B cell (primary cell): Measurements from ENCODE around the gene RAB26. TPM values are rescaled to one million over a fixed set of nuclear protein-coding genes. Genes with fewer than 3 reads are reported as not detected.
"Not testable (repeated sequence)": the region's sequence is repeated elsewhere in the genome, so short reads cannot be mapped to it uniquely, and the experiment has no call there.

Experiments
- ATAC-seq: fragments of 200-7000 bp; cut with Tn5 transposase; one replicate; pipeline ENCODE4 v1.10.0; 2021; ENCODE audit warnings: low read depth, mild to moderate bottlenecking, moderate number of reproducible peaks, moderate library complexity
- CTCF ChIA-PET: fragments of 350-600 bp; sonication (Branson Sonifier 250); formaldehyde crosslinking; loops from one replicate; lab custom pipeline; 2021; ENCODE audit warnings: antibody characterized with exemption, inconsistent platforms; lab: Charles Lee
- POLR2A ChIA-PET: fragments of 350-600 bp; sonication (Branson Sonifier 250); formaldehyde crosslinking; loops from one replicate; lab custom pipeline; 2021; ENCODE audit warnings: antibody characterized with exemption; lab: Charles Lee
- DNase-seq: peaks from one replicate; pipeline ENCODE4 v3.0.0; 2013
- H2AFZ ChIP-seq: 2 replicates; pipeline ENCODE4 v1.6.1; 2012; ENCODE audit warnings: mild to moderate bottlenecking, low read depth, low read length; ENCODE audit not compliant: insufficient read depth, poor library complexity, severe bottlenecking
- H3K27ac ChIP-seq, 2 donors: 1 replicate in 1 of 2; 2 replicates in 1 of 2; pipeline ENCODE4 v1.5.1; 2012 to 2013; ENCODE audit warnings: low read length in 2 of 2, mild to moderate bottlenecking in 2 of 2, moderate library complexity in 1 of 2
- H3K27me3 ChIP-seq, 4 experiments: fragments of 200-600 bp in 1 of 4; sonication (generic) in 1 of 4; replicated peaks in 1 of 4; 1 replicate in 2 of 4; 2 replicates in 2 of 4; pipeline versions ENCODE4 v1.6.1 to v1.7.0; 2013 to 2016; ENCODE audit warnings: low read length in 3 of 4, mild to moderate bottlenecking in 2 of 4, mixed read lengths in 1 of 4, moderate library complexity in 1 of 4; ENCODE audit not compliant: insufficient read depth in 4 of 4, control insufficient read depth in 3 of 4; ENCODE audit errors: control extremely low read depth in 1 of 4
- H3K36me3 ChIP-seq, 2 experiments: replicated peaks in 1 of 2; 1 replicate in 1 of 2; 2 replicates in 1 of 2; pipeline versions ENCODE4 v1.6.1 to v1.7.1; 2013; ENCODE audit warnings: low read length in 1 of 2; ENCODE audit not compliant: insufficient read depth in 2 of 2, control insufficient read depth in 1 of 2; ENCODE audit errors: control extremely low read depth in 1 of 2, extremely low read depth in 1 of 2
- H3K4me1 ChIP-seq, 2 donors: fragments of 200-600 bp in 1 of 2; sonication (generic) in 1 of 2; 1 replicate in 1 of 2; 2 replicates in 1 of 2; pipeline versions ENCODE4 v1.5.1 to v1.6.1; 2013 to 2017; ENCODE audit warnings: low read length in 2 of 2; ENCODE audit not compliant: control insufficient read depth in 2 of 2, insufficient read depth in 2 of 2
- H3K4me2 ChIP-seq: replicated peaks from 2 replicates; pipeline ENCODE3; 2012; ENCODE audit warnings: mild to moderate bottlenecking, low read depth, low read length; ENCODE audit not compliant: poor library complexity, severe bottlenecking
- H3K4me3 ChIP-seq, 5 experiments: fragments of 200-600 bp in 1 of 5; sonication (generic) in 1 of 5; 1 replicate in 3 of 5; 2 replicates in 2 of 5; pipeline versions ENCODE4 v1.5.1 to v1.7.0; 2011 to 2016; ENCODE audit warnings: low read length in 4 of 5, mild to moderate bottlenecking in 4 of 5, low read depth in 2 of 5, control low read depth in 1 of 5, moderate library complexity in 1 of 5; ENCODE audit not compliant: insufficient read depth in 1 of 5; ENCODE audit errors: control extremely low read depth in 1 of 5, extremely low read depth in 1 of 5
- H3K79me2 ChIP-seq: fragments of 200-600 bp; sonication (generic); one replicate; pipeline ENCODE4 v1.6.0; 2016; ENCODE audit warnings: low read length; ENCODE audit not compliant: control insufficient read depth, insufficient read depth
- H3K9ac ChIP-seq: fragments of 200-600 bp; sonication (generic); 2 replicates; pipeline ENCODE4 v1.6.1; 2017; ENCODE audit warnings: mild to moderate bottlenecking, low read length, moderate library complexity
- H3K9me3 ChIP-seq, 3 donors: one replicate each; pipeline versions ENCODE4 v1.6.1 to v1.7.1; 2013; ENCODE audit warnings: low read length in 2 of 3; ENCODE audit not compliant: control insufficient read depth in 2 of 3, insufficient read depth in 1 of 3; ENCODE audit errors: control extremely low read depth in 1 of 3
- H4K20me1 ChIP-seq: 2 replicates; pipeline ENCODE4 v1.6.0; 2012; ENCODE audit warnings: mild to moderate bottlenecking, low read length; ENCODE audit not compliant: insufficient read depth, control insufficient read depth, poor library complexity, severe bottlenecking
- H3K27ac Mint-ChIP-seq: one replicate; pipeline ENCODE4 v1.8.0; 2021; ENCODE audit warnings: mixed read lengths
- H3K27me3 Mint-ChIP-seq: one replicate; pipeline ENCODE4 v1.8.0; 2021; ENCODE audit warnings: mixed read lengths
- H3K4me1 Mint-ChIP-seq: one replicate; pipeline ENCODE4 v1.8.0; 2021; ENCODE audit warnings: mixed read lengths
- H3K4me3 Mint-ChIP-seq: one replicate; pipeline ENCODE4 v1.8.0; 2021; ENCODE audit warnings: mixed read lengths
- H3K9me3 Mint-ChIP-seq: one replicate; pipeline ENCODE4 v1.8.0; 2022; ENCODE audit warnings: mixed read lengths; ENCODE audit not compliant: insufficient read depth
- WGBS: methylation state at CpG from one replicate; pipeline ENCODE4 v1.1.5; 2013; ENCODE audit warnings: missing lambda C conversion rate; ENCODE audit not compliant: insufficient coverage; 5-methylcytosine and 5-hydroxymethylcytosine counted together
- intact Hi-C: fragments of 100-400 bp; cut with micrococcal nuclease; formaldehyde crosslinking; loops from one replicate; pipeline ENCODE4 v1.10.0; 2022
- polyA plus RNA-seq: library from polyadenylated mRNA; depleted of rRNA; stranded (reverse); fragments of >200 nt; gene quantifications from 2 replicates; pipeline ENCODE4 v1.2.3, GENCODE V29; 2012
- total RNA-seq, 2 donors: library from RNA; stranded (reverse); fragments of 120-200 nt in 1 of 2; gene quantifications; 1 replicate in 1 of 2; 2 replicates in 1 of 2; pipeline versions ENCODE4 v1.2.3 to v1.2.4, GENCODE V29; 2013 to 2022

The RAB26 gene
- total and polyA plus RNA-seq, 2 donors (not counting 1 experiment from before 2014, with no cell fraction given), result 0.62 to 1.2 TPM

GRCh38 chr16:2108446-2109270 lies 39.8 kb upstream of the RAB26 start:
- H2AFZ ChIP-seq, H3K79me2 ChIP-seq, H3K27ac ChIP-seq, H3K27me3 Mint-ChIP-seq, H3K27ac Mint-ChIP-seq, H3K9me3 ChIP-seq, H4K20me1 ChIP-seq, CTCF ChIA-PET, H3K27me3 ChIP-seq, H3K4me3 Mint-ChIP-seq, H3K4me1 ChIP-seq, H3K9ac ChIP-seq, DNase-seq, H3K9me3 Mint-ChIP-seq, H3K36me3 ChIP-seq, POLR2A ChIA-PET, H3K4me3 ChIP-seq, H3K4me1 Mint-ChIP-seq, ATAC-seq, intact Hi-C loops, H3K4me2 ChIP-seq: not testable (repeated sequence)
- WGBS, result 98% methylated on average over 67 of the region's 73 CpGs

DNA sequence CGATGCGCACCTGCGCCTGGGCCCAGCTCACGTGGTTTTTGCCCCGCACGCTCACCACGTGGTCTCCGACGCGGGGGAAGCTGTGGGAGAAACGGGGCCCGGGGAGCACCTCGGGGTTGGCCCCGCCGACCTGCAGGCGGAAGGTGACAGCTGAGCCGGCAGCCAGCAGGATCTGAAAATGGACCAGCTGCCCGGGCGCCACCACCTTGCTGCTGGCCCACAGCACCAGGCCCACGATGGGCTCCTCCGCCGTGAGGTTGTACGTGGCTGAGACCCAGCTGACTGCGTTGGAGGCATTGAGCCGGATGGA lies 39.2 kb upstream of the RAB26 start:
- H3K27me3 Mint-ChIP-seq, H3K9me3 Mint-ChIP-seq, H3K79me2 ChIP-seq, H3K4me2 ChIP-seq, H4K20me1 ChIP-seq, H3K4me3 ChIP-seq, H3K36me3 ChIP-seq, H3K27ac ChIP-seq, H2AFZ ChIP-seq, H3K4me1 ChIP-seq, H3K4me1 Mint-ChIP-seq, H3K27ac Mint-ChIP-seq, H3K9ac ChIP-seq, ATAC-seq, H3K27me3 ChIP-seq, CTCF ChIA-PET, H3K4me3 Mint-ChIP-seq, intact Hi-C loops, POLR2A ChIA-PET, H3K9me3 ChIP-seq, DNase-seq: not testable (repeated sequence)
- WGBS, result 94% methylated on average over 25 of the region's 25 CpGs

DNA sequence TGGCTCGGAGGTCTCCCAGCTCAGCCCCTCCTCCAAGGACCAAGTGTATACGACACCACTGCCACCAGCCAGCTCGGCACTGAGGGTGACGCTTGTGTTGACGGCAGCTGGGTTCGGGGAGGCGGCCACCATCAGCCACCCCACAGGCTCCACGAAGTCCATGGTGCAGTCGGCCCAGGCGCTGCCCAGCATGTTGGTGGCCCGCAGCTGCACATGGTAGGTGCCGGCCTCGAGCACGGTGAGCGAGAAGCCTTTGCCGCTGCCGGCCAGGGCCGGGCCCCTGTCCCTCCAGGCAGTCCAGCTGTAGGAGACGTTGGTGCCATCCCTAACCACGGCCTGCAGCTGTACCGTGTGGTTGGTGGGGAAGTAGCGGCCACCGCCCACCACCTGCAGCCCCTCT lies 38.6 kb upstream of the RAB26 start:
- H3K36me3 ChIP-seq, H3K27ac ChIP-seq, DNase-seq, POLR2A ChIA-PET, H3K4me1 ChIP-seq, H3K9ac ChIP-seq, CTCF ChIA-PET, H3K4me3 Mint-ChIP-seq, H2AFZ ChIP-seq, intact Hi-C loops, H3K79me2 ChIP-seq, H3K9me3 Mint-ChIP-seq, H3K4me3 ChIP-seq, ATAC-seq, H3K27me3 Mint-ChIP-seq, H3K27me3 ChIP-seq, H3K4me1 Mint-ChIP-seq, H3K27ac Mint-ChIP-seq, H3K4me2 ChIP-seq, H3K9me3 ChIP-seq, H4K20me1 ChIP-seq: not testable (repeated sequence)
- WGBS, result 97% methylated on average over 12 of the region's 23 CpGs

- POLR2A ChIA-PET, H3K4me1 Mint-ChIP-seq, H3K4me3 ChIP-seq, H3K9me3 ChIP-seq, H4K20me1 ChIP-seq, H3K27ac Mint-ChIP-seq, H3K9me3 Mint-ChIP-seq, H3K9ac ChIP-seq, H3K27ac ChIP-seq, H3K27me3 Mint-ChIP-seq, H3K4me3 Mint-ChIP-seq, H3K4me1 ChIP-seq, DNase-seq, intact Hi-C loops, H3K79me2 ChIP-seq, H3K36me3 ChIP-seq, ATAC-seq, H3K4me2 ChIP-seq, H2AFZ ChIP-seq, H3K27me3 ChIP-seq, CTCF ChIA-PET: not testable (repeated sequence)
- WGBS, result 99% methylated on average over 30 of the region's 43 CpGs
These were observed 38.0 kb upstream of the RAB26 start for GRCh38 chr16:2110332-2111008.
